A673 (cell line): ENCODE data around the gene RGS3.

ENCODE experiments used
- CTCF ChIP-seq: fragments of 300-800, 200-600 bp; sonication (generic); conservative IDR thresholded peaks from 2 replicates; pipeline ENCODE4 v1.5.1; 2017; ENCODE audit warnings: low read depth, mild to moderate bottlenecking, antibody characterized with exemption, low read length, moderate library complexity, mixed read lengths
- EZH2 ChIP-seq: fragments of 200-600 bp; sonication (generic); IDR thresholded peaks from 2 replicates; pipeline ENCODE4 v1.6.1; 2017; ENCODE audit warnings: borderline replicate concordance, low read depth, mild to moderate bottlenecking, mixed read lengths, antibody characterized with exemption, low read length; ENCODE audit not compliant: poor library complexity, severe bottlenecking

DNA sequence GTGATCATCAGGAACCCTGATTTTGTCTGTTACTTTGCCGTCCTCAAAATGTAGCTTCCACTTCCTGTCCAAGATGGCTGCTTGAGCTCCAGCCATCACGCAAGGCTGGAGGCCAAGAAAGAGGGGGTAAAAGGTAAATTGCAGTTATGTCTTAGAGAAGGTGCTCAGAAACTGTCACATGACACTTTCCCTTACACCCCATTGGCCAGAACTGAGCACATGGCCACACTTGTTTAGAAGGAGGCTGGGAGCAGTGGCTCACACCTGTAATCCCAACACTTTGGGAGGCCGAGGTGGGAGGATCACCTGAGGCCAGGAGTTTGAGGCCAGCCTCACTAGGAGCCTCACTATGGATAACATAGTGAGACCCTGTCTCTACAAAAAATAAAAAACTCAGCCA, 140.9 kb downstream of the RGS3 start:
- TF ChIP-seq EZH2 (no peak), CTCF (no peak)
